ENCODE results near the gene DTD2. TPM values are rescaled to one million over a fixed set of nuclear protein-coding genes. Genes with fewer than 3 reads are reported as not detected.

Gene DTD2
- total RNA-seq, 1 donor from 2014 or later = 25.5 TPM

DNA sequence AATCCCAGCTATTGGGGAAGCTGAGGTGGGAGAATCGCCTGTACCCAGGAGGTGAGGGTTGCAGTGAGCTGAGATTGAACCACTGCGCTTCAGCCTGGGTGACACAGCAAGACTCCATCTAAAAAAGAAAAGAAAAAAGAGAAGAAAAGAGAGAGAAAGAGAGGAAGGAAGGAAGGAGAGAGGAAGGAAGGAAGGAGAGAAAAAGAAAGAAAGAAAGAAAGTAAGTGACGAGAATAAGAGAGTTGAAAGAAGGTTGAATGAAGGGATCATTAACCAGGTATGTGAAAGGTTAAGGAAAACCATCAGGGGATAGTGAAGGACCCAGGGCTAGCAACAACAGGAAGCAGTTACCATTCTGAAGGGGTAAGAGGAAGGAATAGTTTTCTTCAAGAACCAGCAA lies 4.2 kb upstream of the DTD2 start:
- TF ChIP-seq, protein P1, sequence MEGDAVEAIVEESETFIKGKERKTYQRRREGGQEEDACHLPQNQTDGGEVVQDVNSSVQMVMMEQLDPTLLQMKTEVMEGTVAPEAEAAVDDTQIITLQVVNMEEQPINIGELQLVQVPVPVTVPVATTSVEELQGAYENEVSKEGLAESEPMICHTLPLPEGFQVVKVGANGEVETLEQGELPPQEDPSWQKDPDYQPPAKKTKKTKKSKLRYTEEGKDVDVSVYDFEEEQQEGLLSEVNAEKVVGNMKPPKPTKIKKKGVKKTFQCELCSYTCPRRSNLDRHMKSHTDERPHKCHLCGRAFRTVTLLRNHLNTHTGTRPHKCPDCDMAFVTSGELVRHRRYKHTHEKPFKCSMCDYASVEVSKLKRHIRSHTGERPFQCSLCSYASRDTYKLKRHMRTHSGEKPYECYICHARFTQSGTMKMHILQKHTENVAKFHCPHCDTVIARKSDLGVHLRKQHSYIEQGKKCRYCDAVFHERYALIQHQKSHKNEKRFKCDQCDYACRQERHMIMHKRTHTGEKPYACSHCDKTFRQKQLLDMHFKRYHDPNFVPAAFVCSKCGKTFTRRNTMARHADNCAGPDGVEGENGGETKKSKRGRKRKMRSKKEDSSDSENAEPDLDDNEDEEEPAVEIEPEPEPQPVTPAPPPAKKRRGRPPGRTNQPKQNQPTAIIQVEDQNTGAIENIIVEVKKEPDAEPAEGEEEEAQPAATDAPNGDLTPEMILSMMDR (IDR thresholded peaks at IDR 0.05) = no peak
- Mint-ChIP-seq H3K9me3 (ENCODE audit: unreplicated experiment) (no peaks in the 10 kb centered on the region), H3K4me3 (ENCODE audit: unreplicated experiment) (no peak overlapping the region), H3K27me3 (ENCODE audit: unreplicated experiment) (no peaks in the 10 kb centered on the region), H3K4me1 (ENCODE audit: unreplicated experiment) (peaks cover 15% of the 10 kb centered on the region), H3K36me3 (ENCODE audit: unreplicated experiment) (no peaks in the 10 kb centered on the region), H3K27ac (ENCODE audit: unreplicated experiment) (no peak overlapping the region)
- DNase-seq (ENCODE audit: extremely low spot score, unreplicated experiment) = no peak

DNA sequence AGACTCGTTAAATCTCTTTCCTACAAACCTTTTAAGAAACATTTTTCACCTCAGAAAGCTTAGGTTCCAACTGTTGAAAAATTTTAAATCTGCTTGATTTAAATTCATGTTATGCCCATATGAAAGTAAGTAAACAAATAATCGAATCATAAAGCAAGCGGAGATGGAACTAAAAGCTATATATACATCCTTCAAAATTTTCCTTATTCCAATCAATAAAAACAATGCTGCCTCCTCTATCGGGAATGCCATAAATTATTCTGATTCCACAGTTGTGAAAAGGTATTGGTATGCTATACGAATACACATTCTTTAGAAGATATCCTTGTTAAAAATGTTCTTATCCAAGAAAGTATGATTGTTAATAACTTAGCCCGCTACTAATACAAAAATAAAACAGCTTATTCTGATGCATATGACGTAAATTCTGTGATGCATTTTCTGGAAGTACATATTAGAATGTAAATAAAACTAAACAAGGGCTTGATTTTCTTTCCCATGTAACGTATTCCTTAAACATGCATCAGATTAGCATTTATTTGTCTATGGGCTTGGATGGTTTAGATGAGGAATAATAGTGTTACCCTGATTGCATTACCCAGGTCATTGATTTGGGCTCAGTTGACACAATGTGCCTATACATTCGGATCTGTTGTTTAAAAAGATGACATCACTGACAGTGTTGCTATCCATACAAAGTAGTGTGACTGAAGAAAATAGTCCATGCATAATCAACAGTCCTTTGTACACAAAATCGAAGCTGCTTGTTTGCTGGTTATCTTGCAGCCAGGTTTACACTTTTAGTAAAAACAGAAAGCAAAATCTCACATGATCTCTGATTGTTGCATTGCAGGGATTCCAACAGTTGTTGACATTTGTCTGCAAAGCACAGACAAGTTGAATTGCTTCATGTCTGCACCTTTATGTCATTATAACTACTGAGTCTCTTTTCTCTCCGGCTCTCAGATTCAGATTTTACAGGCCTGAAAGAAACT lies 656 bp upstream of the DTD2 start:
- peak overlapping the region; percentile 97 for H3K27ac Mint-ChIP-seq (ENCODE audit: unreplicated experiment)
- TF ChIP-seq, protein P1 (IDR thresholded peaks at IDR 0.05) = no peak

DNA sequence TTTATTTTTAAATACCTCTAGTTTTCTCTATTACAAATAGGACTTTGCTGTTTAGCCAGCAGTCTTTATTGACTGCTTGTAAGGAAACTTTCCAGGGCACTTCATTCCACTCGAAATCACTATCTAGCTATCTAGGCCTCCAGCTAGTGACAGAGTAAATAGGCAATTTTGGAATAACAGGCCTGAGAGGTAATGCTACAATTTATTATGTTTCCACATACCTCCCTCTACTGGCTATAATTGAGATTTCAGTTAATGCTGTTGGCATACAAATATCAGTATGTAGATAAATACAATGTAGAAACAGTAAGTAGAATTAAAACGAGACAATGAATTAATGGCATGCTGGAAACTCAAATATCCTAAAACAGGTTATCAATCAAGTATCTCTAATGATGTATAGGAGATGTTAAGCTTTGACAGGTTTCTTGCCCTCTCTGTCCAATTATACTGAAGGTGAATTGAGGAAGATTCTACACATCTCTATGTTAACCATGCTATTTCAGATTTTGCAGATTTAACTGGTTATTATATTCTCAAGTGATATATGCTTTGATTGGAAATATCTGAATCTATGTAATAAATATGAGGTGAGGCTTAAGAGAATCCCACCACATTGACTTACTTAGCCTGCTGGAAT lies 7.2 kb downstream of the DTD2 start:
- Mint-ChIP-seq H3K36me3 (ENCODE audit: unreplicated experiment) (peaks cover 13% of the 10 kb centered on the region), H3K9me3 (ENCODE audit: unreplicated experiment) (no peaks in the 10 kb centered on the region), H3K4me3 (ENCODE audit: unreplicated experiment) (no peak overlapping the region), H3K4me1 (ENCODE audit: unreplicated experiment) (peaks cover 9% of the 10 kb centered on the region), H3K27ac (ENCODE audit: unreplicated experiment) (no peak overlapping the region), H3K27me3 (ENCODE audit: unreplicated experiment) (no peaks in the 10 kb centered on the region)
- DNase-seq (ENCODE audit: extremely low spot score, unreplicated experiment) = no peak
- TF ChIP-seq, protein P1 (IDR thresholded peaks at IDR 0.05) = peak; percentile 70

More for the DNA sequence above, 656 bp upstream of the DTD2 start:
- H3K27me3 Mint-ChIP-seq (ENCODE audit: unreplicated experiment) = no peaks in the 10 kb centered on the region
- H3K36me3 Mint-ChIP-seq (ENCODE audit: unreplicated experiment) = no peaks in the 10 kb centered on the region
- H3K9me3 Mint-ChIP-seq (ENCODE audit: unreplicated experiment) = no peaks in the 10 kb centered on the region
- no peak for DNase-seq (ENCODE audit: extremely low spot score, unreplicated experiment)
- H3K4me3 Mint-ChIP-seq (ENCODE audit: unreplicated experiment) = peak overlapping the region; percentile 94
- H3K4me1 Mint-ChIP-seq (ENCODE audit: unreplicated experiment) = peaks cover 32% of the 10 kb centered on the region

DNA sequence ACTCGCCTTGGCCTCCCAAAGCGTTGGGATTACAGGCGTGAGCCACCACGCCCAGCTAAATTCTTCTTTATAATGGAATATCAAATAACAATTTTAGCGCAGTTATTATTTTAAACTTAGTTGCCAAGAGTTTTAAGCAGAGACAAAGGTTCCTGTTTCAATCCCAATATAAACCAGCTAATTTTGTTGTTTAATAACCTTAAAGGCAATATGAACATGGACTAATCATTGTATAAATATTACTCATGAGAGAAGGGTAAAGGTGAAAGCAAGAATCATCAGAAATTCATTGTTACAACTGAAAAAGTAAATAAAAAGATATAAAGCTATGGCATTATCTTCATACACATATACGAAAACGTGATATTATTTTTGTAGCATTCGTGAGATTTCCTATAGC lies 8.2 kb downstream of the DTD2 start:
- Mint-ChIP-seq H3K4me1 (ENCODE audit: unreplicated experiment) (peaks cover 3% of the 10 kb centered on the region), H3K27me3 (ENCODE audit: unreplicated experiment) (no peaks in the 10 kb centered on the region), H3K36me3 (ENCODE audit: unreplicated experiment) (peaks cover 15% of the 10 kb centered on the region), H3K27ac (ENCODE audit: unreplicated experiment) (no peak overlapping the region), H3K4me3 (ENCODE audit: unreplicated experiment) (no peak overlapping the region), H3K9me3 (ENCODE audit: unreplicated experiment) (no peaks in the 10 kb centered on the region)
- DNase-seq (ENCODE audit: extremely low spot score, unreplicated experiment) = no peak
- TF ChIP-seq, protein P1 (IDR thresholded peaks at IDR 0.05) = no peak

DNA sequence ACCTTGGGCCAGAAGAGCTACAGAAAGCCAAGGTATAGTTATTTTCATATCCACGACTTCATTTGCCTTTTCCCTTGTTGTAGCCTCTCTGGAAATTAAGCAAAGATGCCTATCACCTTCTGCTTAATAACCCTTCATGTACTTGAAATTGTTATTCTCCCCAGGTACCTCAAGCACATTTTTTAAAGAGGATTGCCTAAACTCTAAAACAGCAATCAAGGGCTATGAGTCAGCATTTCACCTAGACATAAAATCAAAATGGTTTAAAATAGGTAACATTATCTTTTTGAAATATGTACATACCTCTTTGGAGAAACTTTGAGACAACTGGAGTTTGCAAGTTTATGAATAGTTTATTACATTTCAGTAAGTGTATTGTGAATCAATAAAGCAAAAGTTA lies 11.6 kb downstream of the DTD2 start:
- Mint-ChIP-seq H3K27me3 (ENCODE audit: unreplicated experiment) (no peaks in the 10 kb centered on the region), H3K4me3 (ENCODE audit: unreplicated experiment) (no peak overlapping the region), H3K4me1 (ENCODE audit: unreplicated experiment) (peaks cover 20% of the 10 kb centered on the region), H3K36me3 (ENCODE audit: unreplicated experiment) (peaks cover 14% of the 10 kb centered on the region), H3K27ac (ENCODE audit: unreplicated experiment) (no peak overlapping the region), H3K9me3 (ENCODE audit: unreplicated experiment) (no peaks in the 10 kb centered on the region)
- DNase-seq (ENCODE audit: extremely low spot score, unreplicated experiment) = no peak
- TF ChIP-seq, protein P1 (IDR thresholded peaks at IDR 0.05) = no peak

Measured in osteocyte (in vitro differentiated cells).